Kidney (tissue), 14 donors: ENCODE measurements around the gene CDK5R1. TPM values are rescaled to one million over a fixed set of nuclear protein-coding genes. Genes with fewer than 3 reads are reported as not detected.
A peak's percentile ranks its signal among the peaks of the same experiment; 100 is the strongest.

Experiments used
- DNase-seq, 5 donors: peaks; one replicate each; pipeline ENCODE4 v3.0.0-alpha.2; 2013 to 2020
- FAIRE-seq: peaks from 2 replicates; lab custom pipeline; 2012; peaks lifted over from hg19 to GRCh38; lab: Jason Lieb, UNC
- H3K27ac ChIP-seq, 2 donors: one replicate each; pipeline ENCODE4 v1.7.0; 2013; ENCODE audit warnings: low read depth in 2 of 2, low read length in 2 of 2, inconsistent platforms in 1 of 2
- H3K27me3 ChIP-seq: one replicate; pipeline ENCODE4 v1.7.1; 2013; ENCODE audit warnings: low read length, inconsistent platforms; ENCODE audit not compliant: control insufficient read depth, insufficient read depth
- H3K36me3 ChIP-seq, 3 donors: one replicate each; pipeline versions ENCODE4 v1.7.0 to v1.7.1; 2013; ENCODE audit warnings: low read length in 3 of 3, control low read depth in 1 of 3, inconsistent platforms in 1 of 3; ENCODE audit not compliant: insufficient read depth in 3 of 3, control insufficient read depth in 2 of 3
- H3K4me1 ChIP-seq, 3 donors: one replicate each; pipeline versions ENCODE4 v1.7.0 to v1.7.1; 2013; ENCODE audit warnings: low read length in 3 of 3, inconsistent platforms in 1 of 3, low read depth in 1 of 3; ENCODE audit not compliant: control insufficient read depth in 2 of 3, insufficient read depth in 2 of 3
- H3K4me3 ChIP-seq, 3 donors: one replicate each; pipeline versions ENCODE4 v1.7.0 to v1.8.1; 2013; ENCODE audit warnings: low read length in 3 of 3, control low read depth in 1 of 3, inconsistent platforms in 1 of 3
- H3K9ac ChIP-seq, 3 donors: one replicate each; pipeline versions ENCODE4 v1.7.0 to v1.7.1; 2013; ENCODE audit warnings: low read length in 3 of 3, control low read depth in 1 of 3, inconsistent platforms in 1 of 3
- H3K9me3 ChIP-seq, 3 donors: one replicate each; pipeline versions ENCODE4 v1.7.0 to v1.7.1; 2013; ENCODE audit warnings: low read length in 3 of 3, control low read depth in 1 of 3, inconsistent platforms in 1 of 3; ENCODE audit not compliant: control insufficient read depth in 2 of 3, insufficient read depth in 1 of 3
- intact Hi-C: fragments of 100-400 bp; cut with DNase I; formaldehyde crosslinking; loops from one replicate; pipeline ENCODE4 v1.11.1; 2022
- polyA plus RNA-seq: library from polyadenylated mRNA; stranded (reverse); fragments of 350-450 nt; fragmentation: Illumina TruSeq; extraction: RNeasy Lipid Tissue Mini Kit (QIAGEN cat#74804); gene quantifications from one replicate; pipeline ENCODE4 v1.2.3, GENCODE V29; 2014; ENCODE audit warnings: low read depth, low replicate concordance; ENCODE audit not compliant: insufficient read depth
- total RNA-seq: library from RNA; stranded (reverse); fragmentation: NEBNext Ultra II Directional; extraction: Animal tissue kit (Norgen Biotek cat#: 25700); gene quantifications from one replicate; pipeline ENCODE4 v1.2.1, GENCODE V29; 2021
- TF ChIP-seq, protein P1 (sequence below): IDR thresholded peaks from 3 replicates; pipeline ENCODE4 v1.5.1; 2012; ENCODE audit warnings: mild to moderate bottlenecking, moderate library complexity, borderline replicate concordance; ENCODE audit not compliant: insufficient read depth; ENCODE audit errors: extremely low read depth
- donor health status: control.
- donor health status: control.
- donor health status: control.
- donor health status: control.
- donor health status: control.
- donor health status: DM: yes; HTN: yes; CAD: no.
- donor health status: Normal renal cell carcinoma (clear cell type).

Gene CDK5R1
- total and polyA plus RNA-seq, 2 donors from 2014 or later, result 0.67 to 1.5 TPM

DNA sequence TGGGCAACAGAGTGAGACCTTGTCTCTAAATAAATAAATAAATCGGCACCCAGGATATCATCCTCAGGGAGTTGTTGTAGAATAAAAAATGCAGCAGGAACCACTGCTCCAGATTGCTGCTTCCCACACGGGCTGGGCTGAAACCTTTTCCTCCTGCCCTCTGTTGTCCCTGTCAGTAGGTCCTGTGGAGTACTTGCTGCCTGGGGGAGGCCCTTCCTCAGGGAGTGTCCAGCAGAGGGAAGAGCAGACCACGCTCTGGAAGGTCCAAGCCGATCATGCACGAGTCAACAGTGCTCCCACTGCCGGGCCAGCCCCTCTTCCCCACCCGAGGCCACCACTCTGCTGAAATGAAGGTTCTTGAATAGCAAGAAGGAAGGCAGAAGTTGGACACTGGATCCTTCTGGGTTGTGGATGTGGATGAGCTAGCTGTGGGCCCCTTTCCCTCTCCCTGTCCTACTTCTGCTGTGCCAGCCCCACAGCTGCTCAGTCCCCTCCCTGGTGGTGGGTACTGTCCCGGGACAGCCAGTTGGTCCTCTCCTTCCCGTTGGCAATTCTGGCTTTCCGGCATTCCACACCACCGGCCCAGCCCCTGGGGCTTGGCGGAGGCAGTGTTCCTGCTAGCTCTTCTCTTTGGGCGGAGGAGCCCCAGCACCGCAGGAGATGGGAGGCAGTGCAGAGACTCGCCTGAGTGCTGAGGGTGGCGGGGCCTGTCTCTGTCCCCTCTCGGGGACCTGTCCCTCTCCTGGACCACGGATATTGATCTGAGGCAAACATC is 10.8 kb downstream of the CDK5R1 start:
- no peaks in the 10 kb centered on the region for H3K9me3 ChIP-seq
- H3K27ac ChIP-seq, result no peak overlapping the region
- no peaks in the 10 kb centered on the region for H3K36me3 ChIP-seq
- FAIRE-seq (no peak), DNase-seq (peak in 1 of 5 donors; percentile 45)
- TF ChIP-seq, protein P1, sequence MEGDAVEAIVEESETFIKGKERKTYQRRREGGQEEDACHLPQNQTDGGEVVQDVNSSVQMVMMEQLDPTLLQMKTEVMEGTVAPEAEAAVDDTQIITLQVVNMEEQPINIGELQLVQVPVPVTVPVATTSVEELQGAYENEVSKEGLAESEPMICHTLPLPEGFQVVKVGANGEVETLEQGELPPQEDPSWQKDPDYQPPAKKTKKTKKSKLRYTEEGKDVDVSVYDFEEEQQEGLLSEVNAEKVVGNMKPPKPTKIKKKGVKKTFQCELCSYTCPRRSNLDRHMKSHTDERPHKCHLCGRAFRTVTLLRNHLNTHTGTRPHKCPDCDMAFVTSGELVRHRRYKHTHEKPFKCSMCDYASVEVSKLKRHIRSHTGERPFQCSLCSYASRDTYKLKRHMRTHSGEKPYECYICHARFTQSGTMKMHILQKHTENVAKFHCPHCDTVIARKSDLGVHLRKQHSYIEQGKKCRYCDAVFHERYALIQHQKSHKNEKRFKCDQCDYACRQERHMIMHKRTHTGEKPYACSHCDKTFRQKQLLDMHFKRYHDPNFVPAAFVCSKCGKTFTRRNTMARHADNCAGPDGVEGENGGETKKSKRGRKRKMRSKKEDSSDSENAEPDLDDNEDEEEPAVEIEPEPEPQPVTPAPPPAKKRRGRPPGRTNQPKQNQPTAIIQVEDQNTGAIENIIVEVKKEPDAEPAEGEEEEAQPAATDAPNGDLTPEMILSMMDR, result no peak
- H3K4me1 ChIP-seq, result peaks cover 0 to 6% (median 0%) of the 10 kb centered on the region in 3 donors
- intact Hi-C loops, result no loop called here
- H3K4me3 ChIP-seq, result no peak overlapping the region
- no peaks in the 10 kb centered on the region for H3K27me3 ChIP-seq
- no peak overlapping the region for H3K9ac ChIP-seq

DNA sequence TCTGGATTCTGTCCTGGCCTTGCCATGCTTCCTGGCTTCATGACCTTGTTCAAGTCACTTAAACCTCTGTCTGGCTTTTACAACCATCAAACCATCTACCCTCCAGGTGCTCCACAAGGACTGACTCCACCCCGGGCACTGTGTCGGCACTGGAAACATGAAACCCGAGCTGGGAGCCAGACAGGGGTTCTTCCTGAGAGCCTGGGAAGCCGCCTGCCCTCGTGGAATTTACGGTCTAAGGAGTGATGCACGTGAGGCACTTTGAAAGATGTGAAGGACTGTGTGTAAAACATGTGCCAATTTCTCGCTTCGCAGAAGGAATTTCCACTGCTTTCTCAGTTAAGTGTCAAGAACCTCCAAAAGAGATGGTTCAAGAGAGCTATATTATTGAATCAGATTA is 11.6 kb downstream of the CDK5R1 start:
- Histone ChIP-seq H3K27ac (no peak overlapping the region), H3K4me3 (no peak overlapping the region), H3K36me3 (no peaks in the 10 kb centered on the region), H3K9ac (no peak overlapping the region), H3K9me3 (no peaks in the 10 kb centered on the region), H3K4me1 (peaks cover 0 to 6% (median 0%) of the 10 kb centered on the region in 3 donors), H3K27me3 (no peaks in the 10 kb centered on the region)
- FAIRE-seq (no peak), DNase-seq (peak in 4 of 5 donors; percentile 58 to 74 (median 59))
- TF ChIP-seq, protein P1, result no peak
- intact Hi-C loops, result no loop called here

DNA sequence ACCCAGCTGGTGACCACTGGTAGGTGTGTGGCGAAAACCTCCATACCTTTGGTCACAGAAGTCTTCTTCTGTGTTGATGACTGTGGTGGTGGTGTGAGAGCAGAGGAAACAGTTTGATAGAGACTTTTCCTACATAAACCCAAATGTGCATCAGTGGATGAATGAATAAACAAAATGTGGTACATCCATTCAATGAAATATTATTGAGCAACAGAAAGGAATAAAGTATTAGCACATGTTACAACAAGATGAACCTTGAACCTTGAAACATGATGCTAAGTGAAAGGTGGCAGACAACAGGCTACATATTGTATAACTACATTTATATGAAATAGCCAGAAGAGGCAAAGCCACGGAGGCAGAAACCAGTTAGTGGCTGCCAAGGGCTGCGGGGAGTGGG is 15.2 kb downstream of the CDK5R1 start:
- no peak overlapping the region for H3K4me3 ChIP-seq
- no peak overlapping the region for H3K27ac ChIP-seq
- no peak overlapping the region for H3K9ac ChIP-seq
- no peaks in the 10 kb centered on the region for H3K4me1 ChIP-seq
- TF ChIP-seq, protein P1, result no peak
- no peak for FAIRE-seq
- intact Hi-C loops, result no loop called here
- no peak for DNase-seq
- H3K9me3 ChIP-seq, result no peaks in the 10 kb centered on the region
- no peaks in the 10 kb centered on the region for H3K27me3 ChIP-seq
- H3K36me3 ChIP-seq, result no peaks in the 10 kb centered on the region
